ENCODE results near the gene RHOBTB3. TPM values are rescaled to one million over a fixed set of nuclear protein-coding genes. Genes with fewer than 3 reads are reported as not detected.

RHOBTB3 gene
- total RNA-seq, 1 donor from 2014 or later = 22.8 TPM

GRCh38 chr5:95786821-95787418, 55.8 kb downstream of the RHOBTB3 start:
- no peak overlapping the region for H3K4me3 Mint-ChIP-seq (ENCODE audit: unreplicated experiment)

GRCh38 chr5:95788493-95788892, 57.4 kb downstream of the RHOBTB3 start:
- H3K36me3 Mint-ChIP-seq (ENCODE audit: low read depth, unreplicated experiment) = peaks cover 4% of the 10 kb centered on the region
- H3K9me3 Mint-ChIP-seq (ENCODE audit: unreplicated experiment) = no peaks in the 10 kb centered on the region
- TF ChIP-seq CTCF (IDR thresholded peaks at IDR 0.05; ENCODE audit: unreplicated experiment) = no peak
- no peak for DNase-seq (ENCODE audit: low spot score)
- no peak overlapping the region for H3K27ac Mint-ChIP-seq (ENCODE audit: unreplicated experiment)
- no peaks in the 10 kb centered on the region for H3K27me3 Mint-ChIP-seq (ENCODE audit: unreplicated experiment)
- peaks cover 3% of the 10 kb centered on the region for H3K4me1 Mint-ChIP-seq (ENCODE audit: unreplicated experiment)
- H3K4me3 Mint-ChIP-seq (ENCODE audit: unreplicated experiment) = no peak overlapping the region

More at GRCh38 chr5:95786821-95787418, 55.8 kb downstream of the RHOBTB3 start:
- no peak for TF ChIP-seq CTCF (IDR thresholded peaks at IDR 0.05; ENCODE audit: unreplicated experiment)
- peaks cover 3% of the 10 kb centered on the region for H3K4me1 Mint-ChIP-seq (ENCODE audit: unreplicated experiment)
- H3K27ac Mint-ChIP-seq (ENCODE audit: unreplicated experiment) = no peak overlapping the region
- DNase-seq (ENCODE audit: low spot score) = no peak
- no peaks in the 10 kb centered on the region for H3K27me3 Mint-ChIP-seq (ENCODE audit: unreplicated experiment)
- H3K36me3 Mint-ChIP-seq (ENCODE audit: low read depth, unreplicated experiment) = peaks cover 4% of the 10 kb centered on the region
- H3K9me3 Mint-ChIP-seq (ENCODE audit: unreplicated experiment) = no peaks in the 10 kb centered on the region

- TF ChIP-seq CTCF (IDR thresholded peaks at IDR 0.05; ENCODE audit: unreplicated experiment) = no peak
- Mint-ChIP-seq H3K9me3 (ENCODE audit: unreplicated experiment) (no peaks in the 10 kb centered on the region), H3K4me1 (ENCODE audit: unreplicated experiment) (peaks cover 3% of the 10 kb centered on the region), H3K36me3 (ENCODE audit: low read depth, unreplicated experiment) (peaks cover 4% of the 10 kb centered on the region), H3K27ac (ENCODE audit: unreplicated experiment) (no peak overlapping the region), H3K27me3 (ENCODE audit: unreplicated experiment) (no peaks in the 10 kb centered on the region), H3K4me3 (ENCODE audit: unreplicated experiment) (no peak overlapping the region)
- no peak for DNase-seq (ENCODE audit: low spot score)
Observed at GRCh38 chr5:95791751-95792150, 60.6 kb downstream of the RHOBTB3 start.

GRCh38 chr5:95794070-95794516, 63.0 kb downstream of the RHOBTB3 start:
- no peak for TF ChIP-seq CTCF (IDR thresholded peaks at IDR 0.05; ENCODE audit: unreplicated experiment)
- Mint-ChIP-seq H3K4me1 (ENCODE audit: unreplicated experiment) (peaks cover 3% of the 10 kb centered on the region), H3K4me3 (ENCODE audit: unreplicated experiment) (no peak overlapping the region), H3K27me3 (ENCODE audit: unreplicated experiment) (peaks cover 3% of the 10 kb centered on the region), H3K27ac (ENCODE audit: unreplicated experiment) (no peak overlapping the region), H3K9me3 (ENCODE audit: unreplicated experiment) (no peaks in the 10 kb centered on the region), H3K36me3 (ENCODE audit: low read depth, unreplicated experiment) (no peaks in the 10 kb centered on the region)
- DNase-seq (ENCODE audit: low spot score) = no peak

- no peak for TF ChIP-seq CTCF (IDR thresholded peaks at IDR 0.05; ENCODE audit: unreplicated experiment)
- H3K9me3 Mint-ChIP-seq (ENCODE audit: unreplicated experiment) = no peaks in the 10 kb centered on the region
- DNase-seq (ENCODE audit: low spot score) = no peak
- no peak overlapping the region for H3K27ac Mint-ChIP-seq (ENCODE audit: unreplicated experiment)
- peaks cover 3% of the 10 kb centered on the region for H3K27me3 Mint-ChIP-seq (ENCODE audit: unreplicated experiment)
- no peak overlapping the region for H3K4me3 Mint-ChIP-seq (ENCODE audit: unreplicated experiment)
- H3K36me3 Mint-ChIP-seq (ENCODE audit: low read depth, unreplicated experiment) = peaks cover 4% of the 10 kb centered on the region
- no peaks in the 10 kb centered on the region for H3K4me1 Mint-ChIP-seq (ENCODE audit: unreplicated experiment)
Observed at GRCh38 chr5:95797301-95797700, 66.2 kb downstream of the RHOBTB3 start.

All from endothelial cell (in vitro differentiated cells).